IPS-20b (cell line): ENCODE results near the gene ALOX15B.
"Not testable (repeated sequence)": the region's sequence is repeated elsewhere in the genome, so short reads cannot be mapped to it uniquely, and the experiment has no call there.

ENCODE experiments used
- H3K27ac ChIP-seq: one replicate; pipeline ENCODE4 v1.5.1; 2013; ENCODE audit warnings: low read length
- H3K27me3 ChIP-seq: 2 replicates; pipeline ENCODE4 v1.6.1; 2013; ENCODE audit warnings: mild to moderate bottlenecking, low read length, inconsistent platforms; ENCODE audit not compliant: insufficient read depth
- H3K36me3 ChIP-seq: 2 replicates; pipeline ENCODE4 v1.6.1; 2013; ENCODE audit warnings: low read depth, mild to moderate bottlenecking, inconsistent platforms, low read length, moderate library complexity; ENCODE audit not compliant: insufficient read depth
- H3K4me1 ChIP-seq: 2 replicates; pipeline ENCODE4 v1.6.1; 2013; ENCODE audit warnings: mild to moderate bottlenecking, control low read depth, inconsistent platforms, low read length, moderate library complexity; ENCODE audit not compliant: insufficient read depth
- H3K4me3 ChIP-seq: 2 replicates; pipeline ENCODE4 v1.5.1; 2013; ENCODE audit warnings: mild to moderate bottlenecking, low read length, inconsistent platforms
- H3K9ac ChIP-seq: 2 replicates; pipeline ENCODE4 v1.6.1; 2013; ENCODE audit warnings: low read depth, mild to moderate bottlenecking, inconsistent platforms, low read length, moderate library complexity
- H3K9me3 ChIP-seq: 2 replicates; pipeline ENCODE4 v1.6.1; 2013; ENCODE audit warnings: mild to moderate bottlenecking, low read depth, low read length, inconsistent platforms; ENCODE audit not compliant: insufficient read depth

ALOX15B gene

GRCh38 chr17:8015957-8016631 lies 22.8 kb upstream of the ALOX15B start:
- Histone ChIP-seq H3K36me3 (no peaks in the 10 kb centered on the region), H3K9me3 (no peaks in the 10 kb centered on the region), H3K27ac (no peak overlapping the region), H3K27me3 (peaks cover 54% of the 10 kb centered on the region), H3K4me3 (peak overlapping the region; percentile 83), H3K4me1 (no peaks in the 10 kb centered on the region), H3K9ac (peak overlapping the region; percentile 27; the same call in 1 of the 2 replicates)

GRCh38 chr17:8016632-8017424 lies 22.0 kb upstream of the ALOX15B start:
- H3K4me1 ChIP-seq, result no peaks in the 10 kb centered on the region
- no peak overlapping the region for H3K27ac ChIP-seq
- H3K9ac ChIP-seq, result peak overlapping the region; percentile 27; the same call in 1 of the 2 replicates
- H3K36me3 ChIP-seq, result no peaks in the 10 kb centered on the region
- peak overlapping the region; percentile 83 for H3K4me3 ChIP-seq
- H3K27me3 ChIP-seq, result peaks cover 54% of the 10 kb centered on the region
- no peaks in the 10 kb centered on the region for H3K9me3 ChIP-seq

GRCh38 chr17:8018436-8018835 lies 20.4 kb upstream of the ALOX15B start:
- no peak overlapping the region for H3K27ac ChIP-seq
- H3K9ac ChIP-seq, result no peak overlapping the region
- H3K4me1 ChIP-seq, result no peaks in the 10 kb centered on the region; the same call in 1 of the 2 replicates
- H3K9me3 ChIP-seq, result no peaks in the 10 kb centered on the region
- H3K4me3 ChIP-seq, result no peak overlapping the region
- H3K27me3 ChIP-seq, result peaks cover 42% of the 10 kb centered on the region
- H3K36me3 ChIP-seq, result no peaks in the 10 kb centered on the region

- H3K4me3 ChIP-seq, result no peak overlapping the region
- peaks cover 35% of the 10 kb centered on the region for H3K27me3 ChIP-seq
- no peaks in the 10 kb centered on the region; the same call in 1 of the 2 replicates for H3K4me1 ChIP-seq
- H3K9me3 ChIP-seq, result no peaks in the 10 kb centered on the region
- H3K9ac ChIP-seq, result no peak overlapping the region
- H3K27ac ChIP-seq, result no peak overlapping the region
- H3K36me3 ChIP-seq, result no peaks in the 10 kb centered on the region
Observed at GRCh38 chr17:8019166-8019565, 19.7 kb upstream of the ALOX15B start.

GRCh38 chr17:8019665-8020650 lies 18.9 kb upstream of the ALOX15B start:
- no peak overlapping the region for H3K27ac ChIP-seq
- H3K4me3 ChIP-seq, result no peak overlapping the region
- no peaks in the 10 kb centered on the region for H3K36me3 ChIP-seq
- no peak overlapping the region for H3K9ac ChIP-seq
- H3K9me3 ChIP-seq, result no peaks in the 10 kb centered on the region
- H3K27me3 ChIP-seq, result peaks cover 27% of the 10 kb centered on the region
- no peaks in the 10 kb centered on the region; the same call in 1 of the 2 replicates for H3K4me1 ChIP-seq

GRCh38 chr17:8020776-8021564 lies 17.9 kb upstream of the ALOX15B start:
- H3K27ac ChIP-seq, result no peak overlapping the region
- H3K36me3 ChIP-seq, result no peaks in the 10 kb centered on the region

GRCh38 chr17:8021565-8022359 lies 17.1 kb upstream of the ALOX15B start:
- Histone ChIP-seq H3K36me3 (no peaks in the 10 kb centered on the region), H3K27me3 (peaks cover 9% of the 10 kb centered on the region), H3K4me1 (no peaks in the 10 kb centered on the region; the same call in 1 of the 2 replicates), H3K9ac (no peak overlapping the region), H3K4me3 (no peak overlapping the region), H3K9me3 (no peaks in the 10 kb centered on the region), H3K27ac (no peak overlapping the region)

More at GRCh38 chr17:8020776-8021564, 17.9 kb upstream of the ALOX15B start:
- peaks cover 17% of the 10 kb centered on the region for H3K27me3 ChIP-seq
- H3K9ac ChIP-seq, result no peak overlapping the region
- no peaks in the 10 kb centered on the region; the same call in 1 of the 2 replicates for H3K4me1 ChIP-seq
- no peak overlapping the region for H3K4me3 ChIP-seq
- no peaks in the 10 kb centered on the region for H3K9me3 ChIP-seq

GRCh38 chr17:8022360-8023003 lies 16.4 kb upstream of the ALOX15B start:
- H3K4me3 ChIP-seq, result no peak overlapping the region
- no peaks in the 10 kb centered on the region for H3K9me3 ChIP-seq
- H3K27ac ChIP-seq, result no peak overlapping the region
- H3K36me3 ChIP-seq, result no peaks in the 10 kb centered on the region
- peaks cover 2% of the 10 kb centered on the region; the same call in 1 of the 2 replicates for H3K27me3 ChIP-seq
- H3K4me1 ChIP-seq, result no peaks in the 10 kb centered on the region; the same call in 1 of the 2 replicates
- H3K9ac ChIP-seq, result no peak overlapping the region

GRCh38 chr17:8024161-8024560 lies 14.7 kb upstream of the ALOX15B start:
- not testable (repeated sequence) for H3K4me1 ChIP-seq, H3K9me3 ChIP-seq, H3K36me3 ChIP-seq, H3K27ac ChIP-seq, H3K9ac ChIP-seq, H3K27me3 ChIP-seq, H3K4me3 ChIP-seq
